OCI-LY1 (cell line): ENCODE results near the gene SH3RF1.

Source experiments
- H2AFZ ChIP-seq: fragments of 200-600 bp; sonication (generic), shearing (Covaris generic); 2 replicates; pipeline ENCODE4 v1.6.0; 2014; ENCODE audit warnings: antibody characterized with exemption, mild to moderate bottlenecking, low read length
- H3F3A ChIP-seq: fragments of 200-600 bp; sonication (generic), shearing (Covaris generic); 2 replicates; pipeline ENCODE4 v1.6.0; 2014; ENCODE audit warnings: mild to moderate bottlenecking, antibody characterized with exemption, low read length, moderate library complexity; ENCODE audit not compliant: insufficient read depth
- H3K27ac ChIP-seq: fragments of 200-600 bp; sonication (generic); 2 replicates; pipeline ENCODE4 v1.5.1; 2014; ENCODE audit warnings: low read length, mixed run types, mild to moderate bottlenecking, low read depth; ENCODE audit not compliant: poor library complexity, severe bottlenecking
- H3K27me3 ChIP-seq: fragments of 200-600 bp; sonication (generic); 2 replicates; pipeline ENCODE4 v1.6.0; 2014; ENCODE audit warnings: antibody characterized with exemption, mild to moderate bottlenecking, low read length, moderate library complexity; ENCODE audit not compliant: insufficient read depth
- H3K36me3 ChIP-seq: fragments of 200-600 bp; sonication (generic); 2 replicates; pipeline ENCODE4 v1.6.1; 2014; ENCODE audit warnings: mild to moderate bottlenecking, antibody characterized with exemption, low read length, moderate library complexity, mixed read lengths; ENCODE audit not compliant: insufficient read depth
- H3K4me1 ChIP-seq: fragments of 200-600 bp; sonication (generic); 2 replicates; pipeline ENCODE4 v1.5.1; 2014; ENCODE audit warnings: mild to moderate bottlenecking, low read length, moderate library complexity; ENCODE audit not compliant: insufficient read depth, severe bottlenecking
- H3K4me2 ChIP-seq: fragments of 200-600 bp; sonication (generic), shearing (Covaris generic); 2 replicates; pipeline ENCODE4 v1.6.1; 2014; ENCODE audit warnings: low read length
- H3K4me3 ChIP-seq: fragments of 200-600 bp; sonication (generic); 2 replicates; pipeline ENCODE4 v1.5.1; 2014; ENCODE audit warnings: low read length, low read depth, mild to moderate bottlenecking, mixed read lengths; ENCODE audit not compliant: poor library complexity, severe bottlenecking
- H3K79me2 ChIP-seq: fragments of 200-600 bp; shearing (Covaris generic); 2 replicates; pipeline ENCODE4 v1.6.1; 2016; ENCODE audit warnings: mixed run types, low read length, mixed read lengths; ENCODE audit not compliant: insufficient read depth
- H3K9ac ChIP-seq: fragments of 200-600 bp; sonication (generic), shearing (Covaris generic); 2 replicates; pipeline ENCODE4 v1.6.1; 2014; ENCODE audit warnings: mild to moderate bottlenecking, low read length, mixed read lengths
- H3K9me2 ChIP-seq: fragments of 200-600 bp; sonication (generic), shearing (Covaris generic); 2 replicates; pipeline ENCODE4 v1.6.1; 2014; ENCODE audit warnings: low read depth, mild to moderate bottlenecking, low read length, mixed read lengths
- H3K9me3 ChIP-seq: fragments of 200-600 bp; shearing (Covaris generic); 2 replicates; pipeline ENCODE4 v1.6.1; 2014; ENCODE audit warnings: low read length, mixed read lengths
- H4K20me1 ChIP-seq: fragments of 200-600 bp; sonication (generic), shearing (Covaris generic); 2 replicates; pipeline ENCODE4 v1.6.0; 2016; ENCODE audit warnings: mild to moderate bottlenecking, low read length; ENCODE audit not compliant: insufficient read depth
- CTCF ChIP-seq: fragments of 200-600 bp; sonication (generic), shearing (Covaris generic); IDR thresholded peaks from 2 replicates; pipeline ENCODE4 v1.5.1; 2017; ENCODE audit warnings: mild to moderate bottlenecking, antibody characterized with exemption, low read length, moderate library complexity, mixed read lengths
- EZH2 ChIP-seq: fragments of 200-600 bp; sonication (generic), shearing (Covaris generic); IDR thresholded peaks from 2 replicates; pipeline ENCODE4 v1.8.0; 2017; ENCODE audit warnings: borderline replicate concordance, mixed run types, mild to moderate bottlenecking, antibody characterized with exemption, low read length, moderate library complexity, mixed read lengths

SH3RF1 gene

GRCh38 chr4:169099771-169100180 lies 171.0 kb downstream of the SH3RF1 start:
- Histone ChIP-seq H3K4me2 (no peak overlapping the region), H3K36me3 (no peaks in the 10 kb centered on the region), H3F3A (no peaks in the 10 kb centered on the region), H3K9me3 (no peaks in the 10 kb centered on the region), H3K9ac (no peak overlapping the region), H3K4me3 (no peak overlapping the region), H4K20me1 (no peaks in the 10 kb centered on the region), H3K79me2 (no peaks in the 10 kb centered on the region), H3K4me1 (peaks cover 21% of the 10 kb centered on the region), H2AFZ (no peak overlapping the region), H3K27me3 (no peaks in the 10 kb centered on the region), H3K9me2 (no peaks in the 10 kb centered on the region), H3K27ac (no peak overlapping the region)
- no peak for TF ChIP-seq CTCF
- no peak for TF ChIP-seq EZH2

GRCh38 chr4:169098969-169099690 lies 171.6 kb downstream of the SH3RF1 start:
- no peak overlapping the region for H3K27ac ChIP-seq
- H4K20me1 ChIP-seq, result no peaks in the 10 kb centered on the region
- H3K36me3 ChIP-seq, result no peaks in the 10 kb centered on the region
- no peak overlapping the region for H3K4me2 ChIP-seq
- H3F3A ChIP-seq, result no peaks in the 10 kb centered on the region
- TF ChIP-seq EZH2, result no peak
- TF ChIP-seq CTCF, result no peak
- no peak overlapping the region for H2AFZ ChIP-seq
- no peaks in the 10 kb centered on the region for H3K79me2 ChIP-seq
- no peak overlapping the region for H3K9ac ChIP-seq
- H3K27me3 ChIP-seq, result no peaks in the 10 kb centered on the region
- H3K4me1 ChIP-seq, result peaks cover 21% of the 10 kb centered on the region
- H3K9me3 ChIP-seq, result no peaks in the 10 kb centered on the region
- H3K4me3 ChIP-seq, result no peak overlapping the region
- H3K9me2 ChIP-seq, result no peaks in the 10 kb centered on the region

GRCh38 chr4:169098532-169098931 lies 172.2 kb downstream of the SH3RF1 start:
- no peaks in the 10 kb centered on the region for H3K79me2 ChIP-seq

More at GRCh38 chr4:169098532-169098931, 172.2 kb downstream of the SH3RF1 start:
- Histone ChIP-seq H4K20me1 (no peaks in the 10 kb centered on the region), H3K27ac (no peak overlapping the region), H3K27me3 (no peaks in the 10 kb centered on the region), H3K9me3 (no peaks in the 10 kb centered on the region), H3F3A (no peaks in the 10 kb centered on the region), H2AFZ (no peak overlapping the region), H3K9ac (no peak overlapping the region), H3K9me2 (no peaks in the 10 kb centered on the region), H3K4me2 (no peak overlapping the region), H3K4me3 (no peak overlapping the region), H3K36me3 (no peaks in the 10 kb centered on the region), H3K4me1 (peaks cover 21% of the 10 kb centered on the region)
- TF ChIP-seq CTCF (no peak), EZH2 (no peak)
